SKM-1 treated with dmso at 0.1 percent for 144 hours (cell line): ENCODE measurements around the gene ADAMTSL3.
A peak's percentile ranks its signal among the peaks of the same experiment; 100 is the strongest.

Experiments
- DNase-seq: peaks from one replicate; lab custom pipeline; 2025; ENCODE audit not compliant: unreplicated experiment; lab: John Stamatoyannopoulos, UW

ADAMTSL3 gene

GRCh38 chr15:83815506-83815905, 161.6 kb downstream of the ADAMTSL3 start:
- no peak for DNase-seq

- DNase-seq = no peak
Observed at GRCh38 chr15:83816124-83816883, 162.4 kb downstream of the ADAMTSL3 start.

- DNase-seq = no peak
Observed at GRCh38 chr15:83818591-83818990, 164.7 kb downstream of the ADAMTSL3 start.

- no peak for DNase-seq
Observed at GRCh38 chr15:83830381-83830780, 176.5 kb downstream of the ADAMTSL3 start.

GRCh38 chr15:83833569-83833968, 179.6 kb downstream of the ADAMTSL3 start:
- no peak for DNase-seq

- DNase-seq = no peak
Observed at GRCh38 chr15:83835479-83835878, 181.6 kb downstream of the ADAMTSL3 start.

GRCh38 chr15:83837945-83838571, 184.1 kb downstream of the ADAMTSL3 start:
- no peak for DNase-seq

- DNase-seq = no peak
Observed at GRCh38 chr15:83838763-83839162, 184.8 kb downstream of the ADAMTSL3 start.

- DNase-seq = no peak
Observed at GRCh38 chr15:83842281-83842680, 188.4 kb downstream of the ADAMTSL3 start.

GRCh38 chr15:83843471-83843871, 189.5 kb downstream of the ADAMTSL3 start:
- no peak for DNase-seq

GRCh38 chr15:83844742-83845141, 190.8 kb downstream of the ADAMTSL3 start:
- DNase-seq = no peak

GRCh38 chr15:83845230-83845629, 191.3 kb downstream of the ADAMTSL3 start:
- DNase-seq = peak; percentile 62

- peak; percentile 65 for DNase-seq
Observed at GRCh38 chr15:83846847-83847246, 192.9 kb downstream of the ADAMTSL3 start.

- DNase-seq = peak; percentile 21
Observed at GRCh38 chr15:83848315-83849050, 194.6 kb downstream of the ADAMTSL3 start.

- DNase-seq = no peak
Observed at GRCh38 chr15:83850015-83850414, 196.1 kb downstream of the ADAMTSL3 start.

- no peak for DNase-seq
Observed at GRCh38 chr15:83850501-83851245, 196.8 kb downstream of the ADAMTSL3 start.

- DNase-seq = no peak
Observed at GRCh38 chr15:83853232-83853631, 199.3 kb downstream of the ADAMTSL3 start.

- no peak for DNase-seq
Observed at GRCh38 chr15:83854321-83854720, 200.4 kb downstream of the ADAMTSL3 start.

GRCh38 chr15:83854950-83855707, 201.2 kb downstream of the ADAMTSL3 start:
- no peak for DNase-seq

GRCh38 chr15:83855956-83856355, 202.0 kb downstream of the ADAMTSL3 start:
- DNase-seq = no peak
